Lower lobe of right lung (tissue), 2 donors: ENCODE data around the gene DNAJC27. TPM values are rescaled to one million over a fixed set of nuclear protein-coding genes. Genes with fewer than 3 reads are reported as not detected.

ENCODE experiments used
- ATAC-seq, 2 donors: fragments of 200-7000 bp; cut with Tn5 transposase; one replicate each; pipeline ENCODE4 v1.9.1; 2020 to 2022; ENCODE audit warnings: mild to moderate bottlenecking in 2 of 2, moderate library complexity in 2 of 2
- DNase-seq: peaks from one replicate; pipeline ENCODE4 v3.0.0-alpha.2; 2020
- H3K27ac ChIP-seq: fragments of 200-600 bp; one replicate; pipeline ENCODE4 v1.8.0; 2022
- H3K27me3 ChIP-seq: fragments of 200-600 bp; one replicate; pipeline ENCODE4 v1.8.0; 2022; ENCODE audit warnings: low read depth
- H3K36me3 ChIP-seq: fragments of 200-600 bp; one replicate; pipeline ENCODE4 v1.8.0; 2022; ENCODE audit warnings: mild to moderate bottlenecking
- H3K4me1 ChIP-seq: fragments of 200-600 bp; one replicate; pipeline ENCODE4 v1.8.0; 2022
- H3K4me3 ChIP-seq: fragments of 200-600 bp; one replicate; pipeline ENCODE4 v1.8.0; 2022; ENCODE audit warnings: mild to moderate bottlenecking
- H3K9me3 ChIP-seq: fragments of 200-600 bp; one replicate; pipeline ENCODE4 v1.8.0; 2022
- intact Hi-C: fragments of 100-400 bp; cut with DNase I; formaldehyde crosslinking; loops from one replicate; pipeline ENCODE4 v1.11.0; 2022
- total RNA-seq: library from RNA; stranded (reverse); fragmentation: NEBNext Ultra II Directional; extraction: Animal tissue kit (Norgen Biotek cat#: 25700); gene quantifications from one replicate; pipeline ENCODE4 v1.2.1, GENCODE V29; 2021
- TF ChIP-seq, protein P1 (sequence below): fragments of 200-600 bp; IDR thresholded peaks from one replicate; pipeline ENCODE4 v1.8.0; 2022; ENCODE audit warnings: antibody characterized with exemption, mild to moderate bottlenecking
- donor health status: DM: no; HTN: yes; CAD: no; lungs with severe emphysema.

DNAJC27 gene
- total RNA-seq, 1 donor from 2014 or later, result 5.0 TPM

GRCh38 chr2:24898122-24899109 lies 73.3 kb downstream of the DNAJC27 start:
- Histone ChIP-seq H3K36me3 (no peaks in the 10 kb centered on the region), H3K27ac (no peak overlapping the region), H3K4me3 (no peak overlapping the region), H3K4me1 (no peaks in the 10 kb centered on the region), H3K27me3 (no peaks in the 10 kb centered on the region), H3K9me3 (peaks cover 20% of the 10 kb centered on the region)
- no peak for DNase-seq
- TF ChIP-seq, protein P1, sequence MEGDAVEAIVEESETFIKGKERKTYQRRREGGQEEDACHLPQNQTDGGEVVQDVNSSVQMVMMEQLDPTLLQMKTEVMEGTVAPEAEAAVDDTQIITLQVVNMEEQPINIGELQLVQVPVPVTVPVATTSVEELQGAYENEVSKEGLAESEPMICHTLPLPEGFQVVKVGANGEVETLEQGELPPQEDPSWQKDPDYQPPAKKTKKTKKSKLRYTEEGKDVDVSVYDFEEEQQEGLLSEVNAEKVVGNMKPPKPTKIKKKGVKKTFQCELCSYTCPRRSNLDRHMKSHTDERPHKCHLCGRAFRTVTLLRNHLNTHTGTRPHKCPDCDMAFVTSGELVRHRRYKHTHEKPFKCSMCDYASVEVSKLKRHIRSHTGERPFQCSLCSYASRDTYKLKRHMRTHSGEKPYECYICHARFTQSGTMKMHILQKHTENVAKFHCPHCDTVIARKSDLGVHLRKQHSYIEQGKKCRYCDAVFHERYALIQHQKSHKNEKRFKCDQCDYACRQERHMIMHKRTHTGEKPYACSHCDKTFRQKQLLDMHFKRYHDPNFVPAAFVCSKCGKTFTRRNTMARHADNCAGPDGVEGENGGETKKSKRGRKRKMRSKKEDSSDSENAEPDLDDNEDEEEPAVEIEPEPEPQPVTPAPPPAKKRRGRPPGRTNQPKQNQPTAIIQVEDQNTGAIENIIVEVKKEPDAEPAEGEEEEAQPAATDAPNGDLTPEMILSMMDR, result no peak
- intact Hi-C loops, result no loop called here
- ATAC-seq, result no peak

DNA sequence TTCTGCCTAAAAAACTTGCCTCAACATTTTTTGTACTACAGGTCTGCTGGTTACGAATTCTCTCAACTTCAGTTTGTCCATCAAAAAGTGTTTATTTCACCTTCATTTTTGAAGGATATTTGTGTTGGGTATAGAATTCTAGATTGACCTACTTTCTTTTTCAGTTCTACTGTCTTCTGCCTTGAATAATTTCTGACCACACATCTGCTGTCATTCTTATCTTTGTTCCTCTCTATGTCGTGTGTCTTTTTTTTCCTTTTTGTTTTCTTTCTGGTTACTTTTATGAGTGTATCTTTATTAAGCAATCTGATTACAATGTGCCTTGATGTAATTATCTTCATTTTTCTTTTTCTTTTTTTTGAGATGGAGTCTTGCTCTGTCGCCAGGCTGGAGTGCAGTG lies 77.0 kb downstream of the DNAJC27 start:
- Histone ChIP-seq H3K27ac (no peak overlapping the region), H3K9me3 (peaks cover 20% of the 10 kb centered on the region), H3K27me3 (no peaks in the 10 kb centered on the region), H3K4me3 (no peak overlapping the region), H3K36me3 (no peaks in the 10 kb centered on the region), H3K4me1 (no peaks in the 10 kb centered on the region)
- TF ChIP-seq, protein P1, result no peak
- DNase-seq (no peak), ATAC-seq (no peak)
- intact Hi-C loops, result no loop called here

- no peak overlapping the region for H3K4me3 ChIP-seq
- H3K27me3 ChIP-seq, result no peaks in the 10 kb centered on the region
- peaks cover 20% of the 10 kb centered on the region for H3K9me3 ChIP-seq
- no peaks in the 10 kb centered on the region for H3K36me3 ChIP-seq
- no peaks in the 10 kb centered on the region for H3K4me1 ChIP-seq
- H3K27ac ChIP-seq, result no peak overlapping the region
- ATAC-seq (no peak), DNase-seq (no peak)
- intact Hi-C loops, result no loop called here
- TF ChIP-seq, protein P1, result no peak
These were observed 77.8 kb downstream of the DNAJC27 start for GRCh38 chr2:24893934-24894333.

Other genes with a start within 250 kb of the DNAJC27 start
- 24.6 TPM for gene PTRHD1, start 178.6 kb downstream of the DNAJC27 start, total RNA-seq
- gene CENPO, start 178.5 kb downstream of the DNAJC27 start, total RNA-seq, result 5.3 TPM
- gene ADCY3, start 51.7 kb downstream of the DNAJC27 start, total RNA-seq, result 36.1 TPM
- 9.0 TPM for gene EFR3B, start 70.1 kb upstream of the DNAJC27 start, total RNA-seq
- 3.9 TPM for gene POMC, start 196.6 kb upstream of the DNAJC27 start, total RNA-seq